ENCODE data around the gene DUSP21. TPM values are rescaled to one million over a fixed set of nuclear protein-coding genes. Genes with fewer than 3 reads are reported as not detected.
"Not testable (repeated sequence)": the region's sequence is repeated elsewhere in the genome, so short reads cannot be mapped to it uniquely, and the experiment has no call there.

Gene DUSP21
- total RNA-seq = not detected in 2 replicates

DNA sequence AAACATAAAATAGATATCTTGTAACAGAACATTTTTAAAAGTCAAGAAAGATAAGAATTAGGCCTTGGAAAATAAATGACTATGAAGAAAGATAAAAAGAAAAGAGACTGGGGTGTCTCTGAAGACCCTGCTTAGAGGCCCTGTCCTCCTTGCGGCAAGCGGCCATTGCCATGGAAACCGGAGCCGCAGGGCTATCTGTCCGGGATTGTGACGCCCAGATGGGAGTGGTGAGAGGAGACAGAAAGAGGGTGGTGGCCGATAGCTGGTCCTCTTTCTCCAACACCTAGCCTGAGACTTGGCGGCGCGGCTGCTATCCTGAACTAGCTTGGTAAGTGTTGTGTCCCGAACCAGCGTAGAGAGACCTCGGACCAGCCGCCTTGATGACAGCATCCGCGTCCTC is at the start of gene DUSP21:
Gene DUSP21 (plus strand): TSS at position 269 of the 400 bp plus-strand sequence. CDS start 112 bp downstream, at position 381.
- intact Hi-C loops (cut with micrococcal nuclease) = no loop called here

DNA sequence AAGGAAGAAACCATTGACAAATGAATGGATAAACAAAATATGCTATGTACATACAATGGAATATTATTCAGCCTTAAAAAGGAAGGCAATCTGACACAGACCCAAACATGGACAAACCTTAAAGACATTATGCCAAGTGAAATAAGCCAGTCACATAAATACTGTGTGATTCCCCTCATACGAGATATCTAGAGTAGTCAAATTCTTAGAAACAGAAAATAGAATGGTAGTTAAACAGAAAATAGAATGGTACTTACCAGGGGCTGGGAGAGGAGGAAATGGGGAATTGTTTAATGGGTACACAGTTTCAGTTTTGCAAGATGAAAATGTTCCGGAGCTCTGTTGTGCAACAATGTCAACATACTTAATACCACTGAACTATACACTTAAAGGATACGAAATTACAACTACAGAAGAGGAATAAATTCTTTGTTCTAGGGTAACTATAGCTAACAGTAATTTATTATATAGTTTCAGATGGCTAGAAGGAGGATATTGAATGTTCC is 47.8 kb upstream of the DUSP21 start:
- intact Hi-C loops (cut with micrococcal nuclease) = no loop called here

DNA sequence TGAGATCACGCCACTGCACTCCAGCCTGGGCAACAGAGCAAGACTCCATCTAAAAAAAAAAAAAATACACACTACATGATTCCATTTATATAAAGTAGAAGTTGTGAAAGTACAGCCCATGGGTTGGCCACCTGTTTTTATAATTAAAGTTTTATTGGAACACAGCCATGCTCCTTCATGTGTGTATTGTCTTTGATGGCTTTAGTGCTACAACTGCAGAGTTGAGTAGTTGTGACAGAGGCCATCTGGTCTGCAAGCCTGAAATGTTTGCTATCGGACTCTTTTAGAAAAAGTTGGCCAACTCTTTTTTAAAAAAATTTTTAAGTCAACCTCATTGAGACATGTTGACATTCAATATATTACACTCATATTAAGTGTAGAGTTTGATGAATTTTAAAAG is 41.2 kb upstream of the DUSP21 start:
- intact Hi-C loops (cut with micrococcal nuclease) = no loop called here

DNA sequence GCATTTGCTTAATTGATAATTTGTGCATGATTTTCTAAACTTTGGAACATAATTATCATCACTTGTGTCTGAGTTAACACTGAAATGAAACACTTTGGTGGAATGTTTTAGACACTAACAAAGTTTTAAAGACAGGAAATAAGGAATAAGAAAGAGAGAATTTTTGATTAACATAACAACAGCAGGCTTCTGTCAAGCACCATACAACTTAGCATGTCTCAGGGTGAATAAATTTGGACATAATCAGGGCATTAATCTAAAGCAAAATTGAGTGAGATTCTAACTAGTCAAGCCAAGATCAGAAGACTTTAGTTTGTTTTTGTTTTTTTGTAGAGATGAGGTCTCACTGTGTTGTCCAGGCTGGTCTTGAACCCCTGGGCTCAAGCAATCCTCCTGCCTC is 28.1 kb upstream of the DUSP21 start:
- intact Hi-C loops (cut with micrococcal nuclease) = no loop called here

DNA sequence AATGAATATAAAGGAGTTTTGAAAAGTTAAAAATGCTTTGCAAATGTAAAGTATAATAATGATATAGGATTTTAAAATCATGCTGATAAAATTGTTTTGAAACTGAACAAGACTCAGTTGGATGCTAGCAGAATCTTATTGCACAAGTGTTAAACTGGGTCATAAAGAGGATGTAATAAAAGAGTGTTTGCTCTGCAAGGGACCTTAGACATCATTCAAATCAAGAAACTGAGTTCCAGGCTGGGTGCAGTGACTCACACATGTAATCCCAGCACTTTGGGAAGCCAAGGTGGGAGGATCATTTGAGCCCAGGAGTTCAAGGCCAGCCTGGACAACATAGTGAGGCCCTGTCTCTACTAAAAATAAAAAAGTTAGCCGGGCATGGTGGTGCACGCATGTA is 27.5 kb upstream of the DUSP21 start:
- intact Hi-C loops (cut with micrococcal nuclease) = no loop called here

DNA sequence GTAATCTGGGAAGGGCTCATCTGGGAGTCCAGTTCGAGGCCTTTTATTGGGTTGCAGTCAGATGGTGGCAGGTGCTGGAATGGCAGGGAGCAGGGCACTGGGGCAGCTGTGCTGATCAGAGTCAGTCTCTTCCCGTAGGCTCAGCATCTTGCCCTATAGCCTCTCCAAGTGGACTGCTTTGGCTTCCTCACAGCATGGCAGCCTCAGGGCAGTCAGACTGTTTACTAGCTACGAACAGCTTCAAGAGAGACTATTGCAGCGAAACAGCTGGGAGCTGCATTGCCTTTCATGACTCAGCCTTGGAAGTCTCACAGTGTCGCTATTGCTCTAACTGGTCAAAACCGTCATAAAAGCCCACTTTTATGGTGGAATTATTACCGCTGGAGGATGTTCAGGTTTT is 26.8 kb upstream of the DUSP21 start:
- intact Hi-C loops (cut with micrococcal nuclease) = no loop called here

DNA sequence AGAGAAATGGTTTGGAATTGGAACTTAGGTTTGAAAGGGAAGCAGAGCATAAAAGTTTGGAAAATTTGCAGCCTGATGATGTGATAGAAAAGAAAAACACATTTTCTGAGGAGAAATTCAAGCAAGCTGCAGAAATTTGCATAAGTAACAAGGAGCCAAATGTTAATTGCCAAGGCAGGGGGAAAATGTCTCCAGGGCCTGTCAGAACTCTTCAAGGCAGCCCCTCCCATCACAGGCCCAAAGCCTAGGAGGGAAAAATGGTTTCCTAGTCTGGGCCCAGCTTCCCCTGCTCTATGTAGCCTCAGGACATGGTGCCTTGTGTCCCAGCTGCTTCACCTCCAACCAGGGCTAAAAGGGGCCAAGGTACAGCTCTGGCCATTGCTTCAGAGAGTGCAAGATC is 21.2 kb upstream of the DUSP21 start:
- intact Hi-C loops (cut with micrococcal nuclease) = no loop called here

DNA sequence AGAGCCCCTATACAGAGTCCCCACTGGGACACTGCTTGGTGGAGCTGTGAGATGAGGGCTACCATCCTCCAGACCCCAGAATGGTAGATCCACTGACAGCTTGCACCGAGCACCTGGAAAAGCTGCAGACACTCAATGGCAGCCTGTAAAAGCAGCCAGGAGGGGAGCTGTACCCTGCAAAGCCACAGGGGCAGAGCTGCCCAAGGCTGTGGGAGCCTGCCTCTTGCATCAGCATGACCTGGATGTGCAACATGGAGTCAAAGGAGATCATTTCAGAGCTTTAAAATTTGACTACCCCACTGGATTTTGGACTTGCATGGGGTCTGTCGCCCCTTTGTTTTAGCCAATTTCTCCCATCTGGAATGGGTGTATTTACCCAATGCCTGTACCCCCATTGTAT is 20.6 kb upstream of the DUSP21 start:
- intact Hi-C loops (cut with micrococcal nuclease) = not testable (repeated sequence)

DNA sequence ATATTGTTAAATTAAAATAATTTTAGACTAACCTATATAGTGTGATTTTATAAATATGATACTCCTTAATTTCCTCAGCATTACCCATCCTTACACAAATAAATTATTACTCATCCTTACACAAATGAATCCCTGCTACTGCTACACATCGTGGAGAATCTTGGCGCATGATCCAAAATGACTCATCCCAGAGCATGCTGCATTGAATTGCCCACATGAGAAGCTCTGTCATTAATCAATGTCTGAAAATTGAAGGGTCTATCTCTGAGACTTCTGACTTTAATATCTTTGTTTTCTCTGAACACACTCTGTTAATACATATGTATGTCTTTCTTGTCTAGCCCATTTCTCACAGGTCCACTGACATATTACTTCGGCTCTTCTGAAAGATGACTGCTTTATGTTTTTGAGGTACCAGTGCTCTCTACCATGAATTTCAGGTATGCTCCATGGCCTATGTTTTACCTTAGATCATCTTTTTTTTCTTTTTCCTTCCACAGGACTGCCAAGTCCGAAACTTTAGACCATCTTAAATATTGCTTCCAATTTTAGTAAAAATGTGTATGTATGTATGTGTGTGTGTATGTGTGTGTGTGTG is 15.7 kb upstream of the DUSP21 start:
- intact Hi-C loops (cut with micrococcal nuclease) = no loop called here

DNA sequence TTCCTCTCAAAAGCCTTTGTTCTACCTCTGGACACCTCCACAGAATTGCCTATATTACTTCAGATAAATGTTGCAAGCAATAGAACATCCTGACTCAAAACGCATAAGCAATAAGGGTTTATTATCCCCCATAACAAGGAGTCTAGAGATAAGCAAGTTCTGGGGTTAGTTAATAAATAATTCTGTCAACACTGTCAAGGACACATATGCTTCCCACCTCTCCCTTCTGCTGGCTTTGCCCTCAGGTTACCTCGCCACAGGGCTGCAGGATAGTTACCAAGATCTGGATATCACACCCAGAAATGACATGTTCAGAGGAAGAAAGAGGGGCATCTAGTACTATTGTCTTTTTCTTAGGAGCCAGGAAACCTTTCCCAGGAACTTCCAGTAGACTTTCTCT is 14.0 kb upstream of the DUSP21 start:
- intact Hi-C loops (cut with micrococcal nuclease) = no loop called here

DNA sequence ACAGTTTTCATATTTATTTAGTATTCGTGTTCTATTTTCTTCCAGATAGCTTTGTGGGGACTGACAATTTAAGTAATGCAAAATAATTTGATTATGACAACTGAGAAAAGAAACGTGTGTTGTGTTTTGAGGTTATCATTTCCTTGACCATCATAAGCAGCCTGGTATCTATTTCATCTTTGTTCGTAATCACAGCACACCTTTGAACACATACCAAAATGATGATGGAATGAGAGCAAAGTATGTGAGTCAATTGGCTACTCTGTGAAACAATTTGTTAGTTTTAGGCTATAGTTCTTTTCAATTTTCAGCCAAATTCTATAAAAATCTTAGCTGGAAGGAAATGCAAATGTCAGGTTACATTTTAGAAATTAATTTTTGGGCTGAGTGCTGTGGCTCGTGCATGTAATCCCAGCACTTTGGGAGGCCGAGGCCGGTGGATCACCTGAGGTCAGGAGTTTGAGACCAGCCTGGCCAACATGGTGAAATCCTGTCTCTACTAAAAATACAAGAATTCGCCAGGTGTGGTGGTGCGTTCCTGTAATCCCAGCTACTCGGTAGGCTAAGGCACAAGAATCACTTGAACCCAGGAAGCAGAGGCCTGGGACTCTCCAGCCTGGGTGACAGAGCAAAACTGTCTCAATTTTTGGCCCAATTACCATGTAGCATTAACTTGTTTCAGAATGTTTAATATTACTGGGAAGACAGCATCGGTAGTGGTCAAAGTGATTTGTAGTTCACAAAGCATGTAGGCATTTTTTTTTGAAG is 1.1 kb upstream of the DUSP21 start:
- intact Hi-C loops (cut with micrococcal nuclease) = no loop called here

DNA sequence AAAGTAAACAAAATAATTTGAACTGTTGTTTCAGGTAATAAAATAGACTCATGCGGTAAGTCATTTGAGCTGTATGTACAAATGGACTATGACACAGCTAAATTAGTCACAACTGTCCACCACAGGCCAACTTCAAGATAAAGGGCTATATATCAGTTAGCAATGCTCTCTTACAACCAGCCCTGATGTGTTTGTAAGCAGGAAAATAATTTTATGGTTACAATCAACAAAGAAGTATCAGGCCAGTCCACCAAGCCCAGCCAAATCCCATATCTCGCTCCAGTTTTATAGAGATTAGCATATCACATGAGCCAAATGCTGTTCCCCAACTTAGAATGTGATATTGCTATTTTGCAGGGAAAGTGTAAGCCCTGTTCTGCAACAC is 511 bp upstream of the DUSP21 start:
- intact Hi-C loops (cut with micrococcal nuclease) = no loop called here

DNA sequence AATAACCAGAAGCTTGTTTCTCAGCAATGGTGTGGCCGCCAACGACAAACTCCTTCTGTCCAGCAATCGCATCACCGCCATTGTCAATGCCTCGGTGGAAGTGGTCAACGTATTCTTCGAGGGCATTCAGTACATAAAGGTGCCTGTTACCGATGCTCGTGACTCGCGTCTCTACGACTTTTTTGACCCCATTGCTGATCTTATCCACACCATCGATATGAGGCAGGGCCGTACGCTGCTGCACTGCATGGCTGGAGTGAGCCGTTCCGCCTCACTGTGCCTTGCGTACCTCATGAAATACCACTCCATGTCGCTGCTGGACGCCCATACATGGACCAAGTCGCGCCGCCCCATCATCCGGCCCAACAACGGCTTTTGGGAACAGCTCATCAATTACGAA is 383 bp downstream of the DUSP21 start:
- intact Hi-C loops (cut with micrococcal nuclease) = no loop called here

DNA sequence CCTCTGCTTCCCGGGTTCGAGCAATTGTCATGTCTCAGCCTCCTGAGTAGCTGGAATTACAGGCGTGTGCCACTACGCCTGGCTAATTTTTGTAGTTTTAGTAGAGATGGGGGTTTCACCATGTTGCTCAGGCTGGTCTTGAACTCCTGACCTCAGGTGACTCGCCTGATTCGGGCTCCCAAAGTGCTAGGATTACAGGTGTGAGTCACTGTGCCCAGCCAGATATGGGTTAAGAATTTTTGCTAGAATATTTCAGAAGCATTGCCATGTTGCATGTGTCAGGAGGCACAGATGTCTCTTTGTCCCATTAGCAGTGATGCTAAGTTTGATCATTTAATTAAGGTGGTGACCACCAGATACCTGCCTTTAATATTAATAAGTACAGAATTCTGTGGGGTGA is 7.1 kb downstream of the DUSP21 start:
- intact Hi-C loops (cut with micrococcal nuclease) = not testable (repeated sequence)

DNA sequence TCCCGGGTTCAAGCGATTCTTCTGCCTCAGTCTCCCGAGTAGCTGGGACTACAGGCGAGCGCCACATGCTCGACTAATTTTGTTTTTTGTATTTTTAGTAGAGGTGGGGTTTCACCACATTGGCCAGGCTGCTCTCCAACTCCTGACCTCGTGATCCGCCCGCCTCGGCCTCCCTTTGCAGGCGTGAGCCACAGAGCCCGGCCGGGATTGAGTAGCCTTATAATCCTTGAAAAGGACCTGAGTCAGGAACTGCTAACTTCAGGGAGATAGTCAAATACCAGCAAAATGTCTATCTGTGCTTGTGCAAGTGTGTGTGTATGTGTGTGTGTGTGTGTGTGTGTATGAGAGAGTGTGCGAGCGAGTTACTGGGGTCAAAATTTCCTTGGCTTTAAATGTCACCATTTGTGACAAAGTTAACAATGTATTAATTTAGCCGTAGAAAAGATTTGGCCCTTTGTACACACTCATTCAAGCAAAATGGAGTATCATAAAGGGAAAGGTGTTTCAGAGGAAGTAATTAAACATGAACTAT is 27.4 kb downstream of the DUSP21 start:
- intact Hi-C loops (cut with micrococcal nuclease) = loop anchor here (5.0 kb wide), 5 partner anchors 266 to 914 kb away; no protein-coding TSS in a partner anchor

DNA sequence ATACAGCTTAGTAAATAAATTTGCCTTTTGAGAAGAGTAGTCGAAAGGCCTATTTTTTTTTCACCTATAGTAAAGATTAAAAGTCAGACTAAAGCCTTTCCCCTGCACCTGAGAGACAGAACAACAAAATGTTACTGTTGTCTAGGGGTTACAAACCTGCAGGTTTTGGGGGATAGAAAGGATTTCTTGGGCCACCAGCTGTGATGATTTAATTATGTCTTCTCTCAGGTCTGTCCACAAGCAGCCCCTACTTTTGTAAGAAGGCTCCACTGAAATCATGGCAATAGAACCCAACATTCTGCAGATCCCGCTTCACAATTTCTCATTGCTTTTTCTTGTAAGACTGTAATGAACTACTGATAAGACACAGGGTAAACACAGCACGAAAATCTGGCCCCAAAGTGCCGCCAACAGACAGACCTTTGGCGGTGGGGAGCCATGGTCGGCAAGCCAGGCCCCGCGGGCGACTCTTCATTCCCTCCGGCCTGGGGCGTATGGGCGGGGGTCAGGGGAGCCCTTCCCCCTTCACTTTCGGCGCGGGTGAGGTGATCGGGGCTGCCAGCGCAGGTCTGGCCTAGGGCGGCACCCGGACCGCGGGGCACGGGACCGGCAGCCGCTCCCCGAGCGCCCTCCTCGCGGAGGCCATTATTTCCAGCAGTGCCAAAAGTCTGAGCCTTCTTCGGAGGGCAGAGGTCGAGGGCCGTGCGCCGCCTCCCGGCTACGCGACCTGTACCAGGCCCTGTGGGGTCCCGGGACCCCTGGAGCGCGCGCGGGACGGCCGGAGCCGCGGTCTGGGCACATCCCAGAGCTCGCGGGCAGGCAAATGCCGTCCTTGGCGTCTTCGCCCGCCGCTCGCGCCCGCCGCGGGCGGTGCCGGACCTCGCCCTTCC is 28.4 kb downstream of the DUSP21 start:
- intact Hi-C loops (cut with micrococcal nuclease) = loop anchor here (2.0 to 5.0 kb wide), 7 partner anchors 265 to 915 kb away; partner anchors contain the start of gene FUNDC1

DNA sequence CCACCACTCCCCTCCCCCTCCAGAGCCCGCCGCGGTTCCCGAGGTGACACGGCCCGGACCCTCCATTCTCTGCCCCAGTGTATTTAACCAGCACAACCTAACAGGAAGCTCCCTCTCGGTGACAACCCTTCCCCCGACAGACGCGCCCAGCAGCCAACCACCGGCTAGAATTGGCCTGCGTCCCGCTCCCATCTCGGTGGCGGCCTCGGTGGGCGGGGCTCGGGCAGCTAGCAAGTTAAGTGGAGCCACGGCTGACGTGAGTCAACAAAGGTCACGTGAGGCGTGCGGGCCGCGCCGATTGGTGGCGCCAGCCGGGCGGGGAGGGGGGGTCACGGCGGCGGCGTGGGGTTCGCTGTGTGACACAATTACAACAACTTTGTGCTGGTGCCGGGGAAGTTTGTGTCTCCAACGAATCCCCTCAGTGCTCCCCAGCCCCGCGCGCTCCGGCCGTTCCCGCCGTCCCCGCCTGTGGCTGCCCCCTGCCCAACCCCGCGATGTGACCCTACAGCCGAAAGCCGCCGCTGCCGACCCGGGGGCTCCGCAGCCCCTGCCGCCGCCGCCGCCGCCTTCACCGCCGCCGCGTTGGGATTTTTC is 29.1 kb downstream of the DUSP21 start, which contains the start of gene KDM6A:
Gene KDM6A (plus strand): TSS at position 368 of the 594 bp plus-strand sequence. CDS start 364 bp downstream, outside the sequence.
- intact Hi-C loops (cut with micrococcal nuclease) = loop anchor here (2.0 to 5.0 kb wide), 7 partner anchors 264 to 916 kb away; partner anchors contain the start of gene FUNDC1

DNA sequence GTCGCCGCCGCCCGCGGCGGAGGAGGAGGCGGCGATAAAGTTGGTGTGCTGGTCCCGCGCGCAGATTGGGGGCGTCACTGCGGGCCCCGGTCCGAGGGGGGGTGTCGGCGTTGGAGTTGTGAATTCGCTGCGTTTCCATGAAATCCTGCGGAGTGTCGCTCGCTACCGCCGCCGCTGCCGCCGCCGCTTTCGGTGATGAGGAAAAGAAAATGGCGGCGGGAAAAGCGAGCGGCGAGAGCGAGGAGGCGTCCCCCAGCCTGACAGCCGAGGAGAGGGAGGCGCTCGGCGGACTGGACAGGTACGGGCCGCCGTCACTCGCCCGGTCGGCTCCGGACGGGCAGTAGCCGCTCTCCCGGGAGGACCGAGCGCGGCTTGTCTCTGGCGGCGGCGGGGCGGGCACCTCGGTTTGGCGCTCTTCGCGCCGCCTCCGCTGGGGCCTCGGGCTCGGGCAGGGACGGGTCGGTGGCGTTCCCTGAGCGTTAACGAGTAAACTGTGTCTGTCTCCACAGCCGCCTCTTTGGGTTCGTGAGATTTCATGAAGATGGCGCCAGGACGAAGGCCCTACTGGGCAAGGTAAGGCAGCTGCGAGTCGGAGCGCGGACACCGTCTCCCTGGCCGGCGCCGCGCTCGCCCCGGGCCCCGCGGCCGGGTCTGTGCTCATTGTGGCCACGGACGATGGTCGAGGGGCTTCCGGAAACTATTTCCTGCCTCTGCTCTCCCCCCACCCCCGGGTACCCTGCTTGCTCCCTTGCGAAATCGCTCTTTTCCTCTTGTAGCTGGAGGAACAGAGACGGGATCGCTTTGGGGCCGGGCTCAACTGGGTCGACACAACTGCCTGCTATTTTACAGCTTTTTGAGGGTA is 29.8 kb downstream of the DUSP21 start:
- intact Hi-C loops (cut with micrococcal nuclease) = loop anchor here (1.0 to 5.0 kb wide), 11 partner anchors 25 to 916 kb away; partner anchors contain the start of gene FUNDC1

DNA sequence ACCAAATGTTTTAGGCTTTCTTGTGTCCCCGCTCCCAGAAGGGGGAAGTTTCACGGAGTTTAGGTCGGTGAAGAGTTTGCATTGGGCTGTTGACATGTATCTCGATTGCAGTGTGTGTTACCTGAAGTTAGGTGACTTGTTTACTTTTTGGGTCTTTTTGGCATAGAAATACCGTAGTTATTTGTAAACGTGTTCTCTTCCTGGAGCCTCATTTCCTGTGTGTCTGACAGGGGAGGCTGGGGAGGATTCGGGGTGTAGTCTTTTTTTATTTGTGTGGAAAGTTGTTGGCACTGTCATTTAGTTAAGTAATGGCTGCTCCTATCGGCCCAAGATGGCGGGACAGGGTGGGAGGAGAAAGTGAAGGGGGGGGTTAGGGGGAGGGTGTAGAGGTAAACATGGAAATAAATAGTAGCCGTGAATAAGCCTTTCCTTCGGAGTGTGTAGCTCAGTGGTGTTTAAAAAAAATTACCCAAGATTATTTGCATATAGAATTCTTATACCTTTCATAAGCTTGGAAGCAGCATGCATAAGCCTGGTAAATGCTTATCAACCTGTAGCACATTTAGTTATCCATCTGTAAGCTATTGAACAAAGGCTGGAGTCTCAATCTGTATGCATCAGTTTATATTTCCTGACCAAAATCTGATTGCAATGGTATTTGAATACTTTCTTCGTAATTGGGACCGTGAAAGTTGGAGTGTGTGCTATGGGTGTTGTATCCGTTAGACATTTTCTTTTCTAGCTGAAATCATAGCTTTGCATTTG is 30.8 kb downstream of the DUSP21 start:
- intact Hi-C loops (cut with micrococcal nuclease) = loop anchor here (1.0 to 5.0 kb wide), 9 partner anchors 24 to 917 kb away; no protein-coding TSS in a partner anchor

All from T-helper 1 cell treated with Interleukin-12 subunit alpha and Interleukin-12 subunit beta and Interleukin-4 antibody, amounts not matched to agents 30 ng/mL and 1 ng/mL, for 36 hours (primary cell).